Stimulated activated CD4-positive, alpha-beta T cell treated with anti-CD3 and anti-CD28 coated beads, Interleukin-4, amount 100 ng/mL, for 4 hours (primary cell): ENCODE results near the gene CFAP52.
"Not testable (repeated sequence)": the region's sequence is repeated elsewhere in the genome, so short reads cannot be mapped to it uniquely, and the experiment has no call there.

Source experiments
- DNase-seq, 2 experiments: peaks; one replicate each; pipeline ENCODE4 v3.0.0-alpha.2; 2020

CFAP52 gene, protein sequence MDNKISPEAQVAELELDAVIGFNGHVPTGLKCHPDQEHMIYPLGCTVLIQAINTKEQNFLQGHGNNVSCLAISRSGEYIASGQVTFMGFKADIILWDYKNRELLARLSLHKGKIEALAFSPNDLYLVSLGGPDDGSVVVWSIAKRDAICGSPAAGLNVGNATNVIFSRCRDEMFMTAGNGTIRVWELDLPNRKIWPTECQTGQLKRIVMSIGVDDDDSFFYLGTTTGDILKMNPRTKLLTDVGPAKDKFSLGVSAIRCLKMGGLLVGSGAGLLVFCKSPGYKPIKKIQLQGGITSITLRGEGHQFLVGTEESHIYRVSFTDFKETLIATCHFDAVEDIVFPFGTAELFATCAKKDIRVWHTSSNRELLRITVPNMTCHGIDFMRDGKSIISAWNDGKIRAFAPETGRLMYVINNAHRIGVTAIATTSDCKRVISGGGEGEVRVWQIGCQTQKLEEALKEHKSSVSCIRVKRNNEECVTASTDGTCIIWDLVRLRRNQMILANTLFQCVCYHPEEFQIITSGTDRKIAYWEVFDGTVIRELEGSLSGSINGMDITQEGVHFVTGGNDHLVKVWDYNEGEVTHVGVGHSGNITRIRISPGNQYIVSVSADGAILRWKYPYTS

DNA sequence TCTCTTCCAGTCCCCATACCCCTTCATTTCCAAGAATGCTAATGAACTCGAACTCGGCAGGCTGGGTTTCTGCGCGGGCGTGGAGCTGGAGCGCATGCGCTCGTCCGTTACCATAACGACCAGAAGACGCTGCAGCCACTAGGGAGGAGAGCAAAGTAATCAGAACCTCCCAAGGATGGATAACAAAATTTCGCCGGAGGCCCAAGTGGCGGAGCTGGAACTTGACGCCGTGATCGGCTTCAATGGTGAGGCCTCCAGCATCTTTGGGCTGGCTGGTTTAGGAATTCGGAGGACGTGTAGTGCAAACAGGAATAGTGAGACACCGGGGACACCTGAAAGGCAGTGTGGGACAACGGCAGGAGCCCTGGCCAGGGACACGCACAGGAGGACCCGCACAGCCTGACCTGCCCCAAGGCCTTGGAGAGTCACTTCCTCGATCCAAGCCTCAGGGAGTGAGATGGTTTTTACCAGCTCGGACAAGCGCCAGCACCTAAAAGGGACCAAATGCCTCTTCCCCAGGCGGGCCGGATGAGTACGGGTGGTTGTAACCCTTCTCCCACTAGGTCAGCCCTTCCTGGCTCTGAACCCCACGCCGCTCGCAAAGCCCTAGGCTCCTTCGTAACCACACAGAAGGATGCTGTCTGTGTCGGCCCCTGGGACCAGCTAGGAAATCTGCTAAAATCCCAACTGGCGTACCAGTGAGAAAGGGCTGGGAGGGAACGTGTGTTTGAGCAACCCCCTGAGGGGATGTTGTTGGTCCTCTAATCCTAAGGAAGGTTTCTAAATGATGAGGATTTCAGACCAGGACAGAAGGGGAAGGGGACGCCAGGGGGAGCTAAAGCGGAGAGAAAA is at the start of gene CFAP52:
TSS of gene CFAP52 (plus strand) at position 122 of the 852 bp plus-strand sequence. CDS start at position 176, 54 bp downstream.
- DNase-seq, result peak; percentile 72 to 77

- DNase-seq, result no peak
These were observed 48.7 kb upstream of the CFAP52 start for GRCh38 chr17:9527788-9528187.

- DNase-seq, result no peak
These were observed 47.3 kb upstream of the CFAP52 start for GRCh38 chr17:9529033-9529700.

DNA sequence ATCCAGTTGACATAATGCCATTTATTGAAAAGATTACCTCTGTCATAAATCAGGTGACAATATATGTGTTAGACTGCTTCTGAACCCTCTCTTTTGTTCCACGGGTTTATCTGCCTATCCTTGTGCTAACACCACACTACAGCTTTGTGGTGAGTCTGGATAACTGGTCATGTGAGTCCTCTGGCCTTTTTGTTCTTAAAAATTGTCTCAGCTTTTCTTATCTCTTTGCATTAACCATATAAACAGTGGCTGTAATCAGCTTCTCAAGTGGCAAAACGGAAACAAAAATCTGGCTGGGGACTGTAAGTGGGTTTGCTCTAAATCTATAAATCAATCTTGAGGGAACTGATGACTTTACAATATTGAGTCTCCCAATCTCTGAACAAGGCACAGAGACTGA is 45.4 kb upstream of the CFAP52 start:
- no peak for DNase-seq

GRCh38 chr17:9532715-9533114 is 43.7 kb upstream of the CFAP52 start:
- DNase-seq, result no peak

DNA sequence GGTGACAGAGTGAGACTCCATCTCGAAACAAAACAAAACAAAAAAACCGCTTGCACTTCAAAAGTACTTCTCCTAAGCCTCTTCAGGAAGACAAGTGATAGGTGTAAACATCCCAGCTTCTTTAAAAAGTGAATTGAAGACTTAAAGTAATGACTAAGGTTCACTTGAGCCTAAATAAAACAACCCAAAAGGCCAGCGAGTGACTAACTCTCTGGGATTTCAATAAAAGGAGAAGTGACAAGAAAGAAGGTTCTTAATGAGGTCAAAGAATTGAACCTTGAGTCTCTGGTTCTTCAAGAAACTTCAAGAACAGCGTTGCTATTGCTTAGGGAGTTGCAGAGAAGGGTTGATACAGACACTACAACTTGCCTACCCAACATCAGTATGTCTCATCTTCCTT is 43.0 kb upstream of the CFAP52 start:
- no peak for DNase-seq

- DNase-seq, result no peak
These were observed 40.4 kb upstream of the CFAP52 start for GRCh38 chr17:9536061-9536460.

DNA sequence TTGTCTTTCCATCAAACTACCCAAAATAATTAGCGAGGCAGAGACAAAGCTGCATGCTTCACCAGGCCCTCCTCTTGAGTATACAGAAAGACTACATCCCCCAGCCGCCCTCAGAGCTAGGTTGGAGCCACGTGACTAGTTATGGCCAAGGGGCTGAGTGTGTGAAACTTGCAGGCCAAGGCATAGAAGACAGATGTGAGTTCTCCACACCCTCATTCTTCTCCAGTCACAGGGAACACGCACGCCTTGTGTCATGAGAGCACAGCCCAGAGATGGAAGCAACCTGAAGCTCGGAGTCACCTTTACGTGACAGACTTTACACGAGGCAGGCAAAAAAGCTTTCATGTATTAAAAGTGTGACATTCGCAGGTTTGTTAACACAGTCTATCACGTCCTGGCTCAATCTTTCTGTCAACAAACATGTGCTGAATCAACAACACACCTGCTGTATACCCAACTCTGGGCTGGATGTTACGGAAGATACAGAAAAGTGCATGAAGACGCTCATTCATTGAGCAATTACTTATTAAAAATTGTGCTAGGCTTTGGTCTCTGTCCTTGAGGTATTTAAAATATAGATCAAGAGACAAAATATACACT is 39.2 kb upstream of the CFAP52 start:
- no peak for DNase-seq

GRCh38 chr17:9538626-9539025 is 37.8 kb upstream of the CFAP52 start:
- no peak for DNase-seq

GRCh38 chr17:9541718-9542117 is 34.7 kb upstream of the CFAP52 start:
- DNase-seq, result no peak

GRCh38 chr17:9544221-9544620 is 32.2 kb upstream of the CFAP52 start:
- DNase-seq, result no peak

GRCh38 chr17:9549215-9549614 is 27.2 kb upstream of the CFAP52 start:
- DNase-seq, result no peak

DNA sequence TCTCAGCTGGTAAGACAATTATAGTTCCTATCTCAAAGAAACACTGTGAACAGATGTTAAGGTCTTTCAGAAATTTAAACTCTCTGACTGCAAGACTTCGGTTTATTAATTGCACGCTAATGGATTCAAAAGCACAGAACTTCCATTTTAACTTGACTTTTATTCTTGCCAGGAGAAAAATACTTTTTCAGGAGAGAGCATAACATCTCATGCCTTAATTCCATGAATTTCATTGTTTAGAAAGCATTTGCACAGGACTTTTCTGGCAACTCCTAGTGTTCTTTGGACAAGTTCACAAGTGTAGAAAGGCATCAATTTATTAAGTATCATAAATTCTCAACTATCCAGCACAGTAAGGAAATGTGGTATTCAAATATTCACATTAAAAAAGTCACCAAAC is 23.3 kb upstream of the CFAP52 start:
- DNase-seq, result no peak

GRCh38 chr17:9553596-9553995 is 22.8 kb upstream of the CFAP52 start:
- no peak for DNase-seq

- peak; percentile 12 to 17 for DNase-seq
These were observed 21.7 kb upstream of the CFAP52 start for GRCh38 chr17:9554715-9555114.

GRCh38 chr17:9557161-9557755 is 19.2 kb upstream of the CFAP52 start:
- DNase-seq, result no peak

DNA sequence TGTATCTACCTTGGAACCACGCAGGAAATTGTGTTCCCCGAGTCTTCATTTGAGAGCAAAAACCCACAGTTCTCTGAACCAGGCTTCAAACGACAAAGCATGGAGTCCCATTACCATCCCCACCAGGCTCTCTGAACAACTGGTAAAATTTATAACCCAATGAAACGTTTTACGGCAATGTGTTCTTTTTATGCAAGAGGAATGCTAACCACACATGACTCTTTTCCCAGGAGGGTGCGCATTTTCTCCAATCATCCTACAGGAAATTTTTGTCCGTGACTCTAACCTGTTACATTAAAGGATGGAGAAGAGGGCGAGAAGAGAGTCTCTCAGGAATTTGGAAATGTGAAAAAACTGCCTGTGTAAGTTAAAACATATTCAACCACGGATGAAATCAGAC is 18.6 kb upstream of the CFAP52 start:
- DNase-seq, result no peak

GRCh38 chr17:9564104-9564503 is 12.3 kb upstream of the CFAP52 start:
- no peak for DNase-seq

GRCh38 chr17:9566067-9566466 is 10.4 kb upstream of the CFAP52 start:
- DNase-seq, result no peak

- not testable (repeated sequence) for DNase-seq
These were observed 9.7 kb upstream of the CFAP52 start for GRCh38 chr17:9566739-9567138.

DNA sequence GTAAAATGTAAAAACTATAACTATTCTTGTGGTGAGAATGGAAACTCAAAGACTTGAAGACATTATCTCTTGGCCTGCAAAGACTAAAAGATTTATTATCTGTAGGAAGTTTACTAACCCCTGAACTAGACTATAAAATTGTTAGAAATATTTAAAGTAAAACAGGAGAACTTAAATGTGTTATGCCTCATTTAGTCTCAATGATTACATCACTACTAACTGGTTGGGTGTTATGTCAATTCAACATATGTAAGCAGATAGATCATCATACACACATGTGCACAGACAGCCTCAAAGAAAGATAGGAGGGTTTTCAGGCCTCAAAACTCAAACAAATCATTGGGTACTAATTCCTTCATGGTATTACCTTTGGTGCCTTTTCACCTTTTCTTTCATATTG is 8.4 kb upstream of the CFAP52 start:
- no peak for DNase-seq

- no peak for DNase-seq
These were observed 7.4 kb upstream of the CFAP52 start for GRCh38 chr17:9568957-9569588.
